K562 (cell line): ENCODE results near the gene SPATA3. TPM values are rescaled to one million over a fixed set of nuclear protein-coding genes. Genes with fewer than 3 reads are reported as not detected.

ENCODE experiments used
- ATAC-seq: fragments of 200-7000 bp; cut with Tn5 transposase; 3 replicates; pipeline ENCODE4 v1.9.1; 2020; ENCODE audit warnings: moderate library complexity
- BruUV-seq: library from RNA; stranded (reverse); fragments of 400-500 nt; replicated peaks from 2 replicates; lab custom pipeline; 2021; lab: Mats Ljungman, UMichigan
- CTCF ChIA-PET: fragments of 300-600 bp; formaldehyde crosslinking; extraction: SDS; loops from one replicate; lab custom pipeline; 2021; ENCODE audit warnings: low intra/inter-chr PET ratio; lab: Yijun Ruan, JAX
- POLR2A ChIA-PET: fragments of 300-600, 350-650 bp; sonication (Branson Sonifier 250); formaldehyde crosslinking; extraction: SDS; loops from one replicate; lab custom pipeline; 2021; ENCODE audit warnings: antibody characterized with exemption, inconsistent platforms; lab: Yijun Ruan, JAX
- DNase-seq, 4 experiments: peaks; one replicate each; pipeline versions ENCODE4 v3.0.0 to v3.0.0-alpha.2; 2011 to 2018; ENCODE audit warnings: low spot score in 3 of 4, mixed read lengths in 3 of 4; ENCODE audit errors: extremely low read depth in 1 of 4
- FAIRE-seq: peaks from 2 replicates; lab custom pipeline; 2011; peaks lifted over from hg19 to GRCh38; lab: Jason Lieb, UNC
- H2AFZ ChIP-seq: 2 replicates; pipeline ENCODE4 v1.6.0; 2011; ENCODE audit warnings: low read depth, low read length, control low read depth, inconsistent platforms
- H3K27ac ChIP-seq: fragments of 200-600 bp; 3 replicates; pipeline ENCODE4 v1.8.0; 2011; ENCODE audit warnings: low read depth, mild to moderate bottlenecking, control low read depth, inconsistent platforms, low read length, moderate library complexity, mixed read lengths; ENCODE audit errors: extremely low read depth
- H3K27me3 ChIP-seq, 2 experiments: fragments of 300-600 bp in 1 of 2; 2 replicates in 1 of 2; 3 replicates in 1 of 2; pipeline versions ENCODE4 v1.6.0 to v1.8.0; 2011; ENCODE audit warnings: inconsistent platforms in 2 of 2, low read length in 2 of 2, mild to moderate bottlenecking in 1 of 2, mixed read lengths in 1 of 2, moderate library complexity in 1 of 2; ENCODE audit not compliant: control insufficient read depth in 2 of 2, insufficient read depth in 2 of 2
- H3K36me3 ChIP-seq: fragments of 300-600 bp; 3 replicates; pipeline ENCODE4 v1.8.0; 2011; ENCODE audit warnings: mild to moderate bottlenecking, low read length, inconsistent platforms; ENCODE audit not compliant: control insufficient read depth, insufficient read depth
- H3K4me1 ChIP-seq, 2 experiments: fragments of 200-600 bp in 1 of 2; replicated peaks in 1 of 2; 2 replicates in 1 of 2; 3 replicates in 1 of 2; pipeline versions ENCODE4 v1.5.1 to v1.8.0; 2011; ENCODE audit warnings: inconsistent platforms in 2 of 2, low read length in 2 of 2, mild to moderate bottlenecking in 1 of 2, mixed read lengths in 1 of 2, moderate library complexity in 1 of 2; ENCODE audit not compliant: control insufficient read depth in 2 of 2, insufficient read depth in 2 of 2
- H3K4me2 ChIP-seq: 2 replicates; pipeline ENCODE4 v1.6.1; 2011; ENCODE audit warnings: low read length, control low read depth, inconsistent platforms, mixed read lengths; ENCODE audit not compliant: insufficient read depth
- H3K4me3 ChIP-seq: fragments of 200-600 bp; sonication (generic), shearing (Covaris generic); 2 replicates; pipeline ENCODE4 v1.5.1; 2016; ENCODE audit warnings: control low read depth, inconsistent platforms
- H3K79me2 ChIP-seq: fragments of 200-600 bp; 3 replicates; pipeline ENCODE4 v1.8.0; 2011; ENCODE audit warnings: low read length, inconsistent platforms; ENCODE audit not compliant: control insufficient read depth, insufficient read depth
- H3K9ac ChIP-seq, 2 experiments: 2 replicates each; pipeline versions ENCODE4 v1.6.0 to v1.6.1; 2011; ENCODE audit warnings: low read depth in 2 of 2, low read length in 2 of 2, control low read depth in 1 of 2, inconsistent platforms in 1 of 2, mild to moderate bottlenecking in 1 of 2, mixed read lengths in 1 of 2; ENCODE audit not compliant: insufficient read depth in 1 of 2
- H3K9me1 ChIP-seq: one replicate; pipeline ENCODE4 v1.6.0; 2011; ENCODE audit warnings: inconsistent platforms, mild to moderate bottlenecking, low read length, moderate library complexity; ENCODE audit not compliant: control insufficient read depth, insufficient read depth
- H3K9me3 ChIP-seq: replicated peaks from 2 replicates; pipeline ENCODE4 v1.5.1; 2011; ENCODE audit warnings: low read depth, low read length, inconsistent platforms; ENCODE audit not compliant: control insufficient read depth, insufficient read depth
- H4K20me1 ChIP-seq: replicated peaks from 2 replicates; pipeline ENCODE4 v1.6.1; 2011; ENCODE audit warnings: low read length, inconsistent platforms, mixed read lengths; ENCODE audit not compliant: control insufficient read depth, insufficient read depth
- CCNT2 ChIP-seq: IDR thresholded peaks from 2 replicates; pipeline ENCODE4 v1.6.1; 2011; ENCODE audit warnings: borderline replicate concordance, low read depth, mild to moderate bottlenecking, moderate library complexity, mixed read lengths, low read length; ENCODE audit not compliant: insufficient read length; ENCODE audit errors: extremely low read depth
- PHF21A ChIP-seq: fragments of 450-650 bp; IDR thresholded peaks from 2 replicates; pipeline ENCODE4 v1.6.1; 2017; ENCODE audit warnings: low read depth, borderline replicate concordance
- PHF8 ChIP-seq: fragments of 200-600 bp; sonication (generic); IDR thresholded peaks from 2 replicates; pipeline ENCODE4 v1.6.1; 2012; ENCODE audit warnings: mixed run types, mild to moderate bottlenecking, inconsistent platforms, low read length, moderate library complexity, borderline replicate concordance
- TFE3 ChIP-seq: fragments of 450-650 bp; formaldehyde crosslinking; IDR thresholded peaks from 2 replicates; pipeline ENCODE4 v1.4.0; 2020; ENCODE audit warnings: mild to moderate bottlenecking, mixed read lengths
- WGBS: fragments of 100-300 bp; shearing (Covaris generic); methylation state at CpG from one replicate; pipeline ENCODE4 v1.1.6; 2016; ENCODE audit warnings: low coverage, mixed read lengths; ENCODE audit not compliant: insufficient coverage; ENCODE audit errors: missing lambda C conversion rate; 5-methylcytosine and 5-hydroxymethylcytosine counted together
- in situ Hi-C: fragments of 300-500 bp; cut with MboI; formaldehyde crosslinking; loops from 4 replicates; pipeline ENCODE4 v1.15.0; 2018; ENCODE audit warnings: inconsistent platforms, mixed read lengths
- intact Hi-C: fragments of 100-400 bp; cut with micrococcal nuclease; formaldehyde crosslinking; loops from 2 replicates; pipeline ENCODE4 v1.14.2; 2022
- polyA plus RNA-seq, 8 experiments: library from polyadenylated mRNA; depleted of rRNA in 4 of 8; stranded (reverse) in 5 of 8; unstranded in 3 of 8; fragments of >200 nt; fragmentation: Nextera tagmentation in 2 of 8; fragmentation: Illumina TruSeq in 1 of 8; extraction: Ambion mirVana in 2 of 8; extraction: Trizol in 1 of 8; gene quantifications; 2 replicates each; pipeline versions ENCODE4 v1.2.1 to v1.2.3, GENCODE V29; 2011 to 2014; ENCODE audit warnings: inconsistent platforms in 1 of 8, missing spikeins in 1 of 8
- total RNA-seq, 7 experiments: library from RNA; depleted of rRNA in 6 of 7; stranded (reverse); fragments of >200 nt in 6 of 7; fragmentation: Illumina TruSeq in 2 of 7; extraction: Trizol in 2 of 7; gene quantifications; 2 replicates each; pipeline versions ENCODE4 v1.2.1 to v1.2.3, GENCODE V29; 2011 to 2021; ENCODE audit warnings: low replicate concordance in 1 of 7

Gene SPATA3
- total and polyA plus RNA-seq, 9 of the 15 experiments (the other 6 are each of a cell fraction or from before 2014, with no cell fraction given): not detected

- WGBS: 14% methylated on average over 15 of the region's 16 CpGs
- Histone ChIP-seq H3K9me1 (no peaks in the 10 kb centered on the region), H3K4me3 (peak overlapping the region; percentile 20; the same call in 1 of the 2 replicates), H4K20me1 (no peaks in the 10 kb centered on the region), H3K4me2 (peak overlapping the region; percentile 46), H3K9me3 (no peaks in the 10 kb centered on the region; the same call in 1 of the 2 replicates), H3K4me1 (peaks cover 0 to 4% of the 10 kb centered on the region in 2 experiments; a peak in 2 of 5 replicates), H3K79me2 (no peaks in the 10 kb centered on the region), H3K9ac (peak overlapping the region in 1 of 2 experiments; percentile 45; a peak in 1 of 4 replicates), H3K36me3 (no peaks in the 10 kb centered on the region), H2AFZ (peak overlapping the region; percentile 81), H3K27ac (no peak overlapping the region), H3K27me3 (no peaks in the 10 kb centered on the region)
- CTCF ChIA-PET: no interaction called here
- ATAC-seq (peak; percentile 51), FAIRE-seq (no peak), DNase-seq (peak in 1 of 4 experiments; percentile 16)
- intact Hi-C loops: no loop called here
- POLR2A ChIA-PET: no interaction called here
- TF ChIP-seq PHF8 (peak; percentile 14; the same call in 1 of the 2 replicates), CCNT2 (no peak)
- in situ Hi-C loops: no loop called here
- no TSS peak for BruUV-seq
These were observed 26.8 kb upstream of the SPATA3 start for GRCh38 chr2:230968921-230969658.

- no peaks in the 10 kb centered on the region for H3K9me3 ChIP-seq
- peaks cover 0 to 2% of the 10 kb centered on the region in 2 experiments; a peak in 1 of 5 replicates for H3K27me3 ChIP-seq
- intact Hi-C loops (no loop called here), in situ Hi-C loops (no loop called here)
- BruUV-seq: no TSS peak
- peak overlapping the region; percentile 46; the same call in 1 of the 2 replicates for H3K4me2 ChIP-seq
- 0 out of 2 replicates have a peak overlapping the region, but pooled peaks have one; percentile 14 for H2AFZ ChIP-seq
- FAIRE-seq (no peak), ATAC-seq (no peak), DNase-seq (no peak)
- 0 out of 2 replicates have a peak, but pooled peaks have one; percentile 23 for TF ChIP-seq PHF21A
- no peak for TF ChIP-seq TFE3 (CRISPR knock-in tag)
- no peaks in the 10 kb centered on the region for H4K20me1 ChIP-seq
- H3K4me1 ChIP-seq: no peaks in the 10 kb centered on the region; a peak in 2 of 5 replicates
- 7% methylated on average over 2 of the region's 2 CpGs for WGBS
- ChIA-PET POLR2A (no interaction called here), CTCF (no interaction called here)
- no peak overlapping the region for H3K4me3 ChIP-seq
- H3K27ac ChIP-seq: no peak overlapping the region
- no peak overlapping the region for H3K9ac ChIP-seq
- H3K36me3 ChIP-seq: no peaks in the 10 kb centered on the region
- no peaks in the 10 kb centered on the region for H3K79me2 ChIP-seq
- no peaks in the 10 kb centered on the region for H3K9me1 ChIP-seq
These were observed 26.3 kb upstream of the SPATA3 start for GRCh38 chr2:230969659-230970015.
